ENCODE results near the gene GOLGA6C.
"Not testable (repeated sequence)": the region's sequence is repeated elsewhere in the genome, so short reads cannot be mapped to it uniquely, and the experiment has no call there.

The GOLGA6C gene

DNA sequence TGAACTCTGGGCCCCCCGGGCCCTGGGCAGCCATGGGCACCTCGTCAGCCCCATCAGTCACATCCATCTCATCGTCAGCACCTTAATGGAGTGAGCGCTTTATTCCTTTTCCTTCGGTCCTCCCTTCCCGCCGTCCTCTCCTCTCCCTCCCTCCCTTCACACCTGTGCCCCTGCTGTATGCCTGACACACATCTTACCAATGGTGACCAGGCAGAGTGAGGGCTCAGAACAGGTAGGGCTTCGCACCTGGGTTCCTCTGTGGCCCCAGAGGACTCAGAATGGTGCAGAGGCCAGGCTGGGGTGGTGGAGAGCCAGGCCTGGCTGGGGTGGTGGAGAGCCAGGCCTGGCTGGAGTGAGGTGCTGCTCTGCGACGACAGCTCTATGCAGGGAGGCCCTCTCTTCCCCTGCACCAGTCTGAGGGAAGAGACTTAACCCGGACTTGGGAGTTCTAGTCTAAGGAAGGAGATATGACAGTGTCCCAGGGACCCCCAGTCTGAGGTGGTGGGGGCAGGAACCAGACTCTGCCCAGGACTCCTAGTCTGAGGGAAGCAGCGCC, 44.8 kb upstream of the GOLGA6C start:
- DNase-seq (ENCODE audit: low read depth), result no peak
- TF ChIP-seq, protein P1, sequence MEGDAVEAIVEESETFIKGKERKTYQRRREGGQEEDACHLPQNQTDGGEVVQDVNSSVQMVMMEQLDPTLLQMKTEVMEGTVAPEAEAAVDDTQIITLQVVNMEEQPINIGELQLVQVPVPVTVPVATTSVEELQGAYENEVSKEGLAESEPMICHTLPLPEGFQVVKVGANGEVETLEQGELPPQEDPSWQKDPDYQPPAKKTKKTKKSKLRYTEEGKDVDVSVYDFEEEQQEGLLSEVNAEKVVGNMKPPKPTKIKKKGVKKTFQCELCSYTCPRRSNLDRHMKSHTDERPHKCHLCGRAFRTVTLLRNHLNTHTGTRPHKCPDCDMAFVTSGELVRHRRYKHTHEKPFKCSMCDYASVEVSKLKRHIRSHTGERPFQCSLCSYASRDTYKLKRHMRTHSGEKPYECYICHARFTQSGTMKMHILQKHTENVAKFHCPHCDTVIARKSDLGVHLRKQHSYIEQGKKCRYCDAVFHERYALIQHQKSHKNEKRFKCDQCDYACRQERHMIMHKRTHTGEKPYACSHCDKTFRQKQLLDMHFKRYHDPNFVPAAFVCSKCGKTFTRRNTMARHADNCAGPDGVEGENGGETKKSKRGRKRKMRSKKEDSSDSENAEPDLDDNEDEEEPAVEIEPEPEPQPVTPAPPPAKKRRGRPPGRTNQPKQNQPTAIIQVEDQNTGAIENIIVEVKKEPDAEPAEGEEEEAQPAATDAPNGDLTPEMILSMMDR (conservative IDR thresholded peaks at IDR 0.05; ENCODE audit: control insufficient read depth, insufficient read depth, low read depth, low read length), result no peak
- H3K4me3 ChIP-seq (ENCODE audit: control insufficient read depth, low read depth, low read length), result no peak overlapping the region

DNA sequence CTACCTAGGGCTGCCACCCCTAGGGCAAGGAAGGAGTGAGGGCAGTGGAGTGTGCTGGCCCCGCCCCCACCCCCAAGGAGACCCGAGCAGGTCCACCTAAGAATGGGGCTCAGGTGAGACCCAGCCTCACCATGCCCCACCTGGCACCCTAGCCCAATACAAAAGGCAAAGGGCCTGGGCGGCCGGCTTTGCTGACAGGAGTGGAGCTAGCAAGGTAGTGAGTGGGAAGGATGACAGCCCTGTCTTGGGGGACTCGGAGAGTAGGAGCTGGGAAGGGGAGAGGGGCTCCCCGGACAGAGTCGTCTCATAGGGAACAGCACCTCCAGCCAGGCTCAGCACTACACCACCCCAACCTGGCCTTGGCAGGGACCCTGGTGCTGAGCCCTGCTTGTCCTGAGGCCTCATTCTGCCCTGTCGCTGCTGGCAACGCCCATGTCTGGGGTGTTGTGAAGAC, 44.3 kb upstream of the GOLGA6C start:
- TF ChIP-seq, protein P1 (conservative IDR thresholded peaks at IDR 0.05; ENCODE audit: control insufficient read depth, insufficient read depth, low read depth, low read length), result no peak
- H3K4me3 ChIP-seq (ENCODE audit: control insufficient read depth, low read depth, low read length), result no peak overlapping the region
- DNase-seq (ENCODE audit: low read depth), result no peak

GRCh38 chr15:75214293-75215096, 43.6 kb upstream of the GOLGA6C start:
- TF ChIP-seq, protein P1 (conservative IDR thresholded peaks at IDR 0.05; ENCODE audit: control insufficient read depth, insufficient read depth, low read depth, low read length), result no peak

GRCh38 chr15:75215107-75216004, 42.8 kb upstream of the GOLGA6C start:
- no peak for DNase-seq (ENCODE audit: low read depth)
- TF ChIP-seq, protein P1 (conservative IDR thresholded peaks at IDR 0.05; ENCODE audit: control insufficient read depth, insufficient read depth, low read depth, low read length), result no peak
- no peak overlapping the region for H3K4me3 ChIP-seq (ENCODE audit: control insufficient read depth, low read depth, low read length)

More at GRCh38 chr15:75214293-75215096, 43.6 kb upstream of the GOLGA6C start:
- no peak for DNase-seq (ENCODE audit: low read depth)
- no peak overlapping the region for H3K4me3 ChIP-seq (ENCODE audit: control insufficient read depth, low read depth, low read length)

DNA sequence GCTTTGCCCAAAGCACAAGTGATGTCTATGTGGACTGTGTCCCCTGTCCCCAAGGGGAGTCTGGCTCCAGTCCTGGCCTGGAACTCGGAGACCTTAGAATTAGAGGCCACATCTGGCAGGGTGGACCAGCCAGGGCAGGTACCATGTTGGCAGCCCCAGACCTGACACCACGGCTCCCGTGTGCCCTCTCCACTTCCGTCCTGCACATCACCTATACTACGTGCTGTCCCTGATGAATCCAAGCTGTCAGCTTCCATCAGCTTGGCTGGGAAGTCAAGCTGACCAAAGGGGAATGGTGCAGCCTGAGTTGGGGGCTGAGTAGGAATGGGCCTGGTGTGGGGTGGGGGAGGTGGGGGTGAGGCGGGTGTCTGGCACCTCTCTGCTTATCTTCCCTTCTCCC, 41.1 kb upstream of the GOLGA6C start:
- TF ChIP-seq, protein P1 (conservative IDR thresholded peaks at IDR 0.05; ENCODE audit: control insufficient read depth, insufficient read depth, low read depth, low read length), result no peak
- no peak overlapping the region for H3K4me3 ChIP-seq (ENCODE audit: control insufficient read depth, low read depth, low read length)
- DNase-seq (ENCODE audit: low read depth), result no peak

GRCh38 chr15:75217574-75217973, 40.6 kb upstream of the GOLGA6C start:
- H3K4me3 ChIP-seq (ENCODE audit: control insufficient read depth, low read depth, low read length); DNase-seq (ENCODE audit: low read depth): not testable (repeated sequence)

DNA sequence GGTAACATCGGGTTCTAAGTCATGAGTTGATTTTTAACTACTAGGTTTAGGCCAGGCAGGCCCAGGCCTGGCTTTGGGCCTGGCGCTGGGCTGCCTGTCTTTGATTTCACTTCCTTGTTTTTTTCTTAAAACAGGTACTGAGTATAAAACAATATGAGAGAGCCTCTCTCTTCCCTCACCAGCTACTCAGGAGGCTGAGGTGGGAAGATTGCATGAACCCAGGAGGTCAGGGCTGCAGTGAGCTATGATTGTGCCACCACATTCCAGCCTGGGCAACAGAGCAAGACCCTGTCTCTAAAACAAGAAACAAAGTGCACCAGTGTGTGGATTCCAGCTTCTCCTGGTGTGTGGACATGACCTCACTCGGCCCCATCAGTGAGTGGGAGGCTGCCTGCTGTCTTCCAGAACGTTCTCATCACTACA, 38.6 kb upstream of the GOLGA6C start:
- H3K4me3 ChIP-seq (ENCODE audit: control insufficient read depth, low read depth, low read length); DNase-seq (ENCODE audit: low read depth): not testable (repeated sequence)
